ENCODE data around the gene ECSIT.
"Not testable (repeated sequence)": the region's sequence is repeated elsewhere in the genome, so short reads cannot be mapped to it uniquely, and the experiment has no call there.

The ECSIT gene

DNA sequence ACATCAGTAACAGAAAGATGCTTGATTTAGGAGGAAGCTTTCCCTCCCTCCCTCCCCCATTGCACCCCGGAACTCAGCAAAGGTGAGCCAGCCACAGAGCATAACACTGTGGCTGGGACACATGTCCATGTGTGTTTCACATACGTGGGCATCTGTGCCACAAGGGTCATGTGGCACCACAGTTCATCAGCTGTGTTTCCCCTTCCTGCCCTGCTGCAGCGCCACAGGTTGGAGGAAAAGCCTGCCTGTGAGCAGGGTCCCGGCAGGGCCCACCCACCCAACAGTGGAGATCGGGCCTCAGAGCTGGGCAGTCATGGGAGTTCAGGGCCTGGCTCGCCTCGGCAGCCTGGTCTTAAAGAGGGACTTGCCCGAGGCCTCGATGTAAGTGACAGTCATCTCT, 45.8 kb upstream of the ECSIT start:
- no peak for ATAC-seq
- TF ChIP-seq CSDC2 (CRISPR knock-in tag; IDR thresholded peaks at IDR 0.05) (no peak), BACH2 (CRISPR knock-in tag; IDR thresholded peaks at IDR 0.05; ENCODE audit: borderline replicate concordance) (no peak), RARB (CRISPR knock-in tag; IDR thresholded peaks at IDR 0.05) (no peak), PPARA (CRISPR knock-in tag; IDR thresholded peaks at IDR 0.05; ENCODE audit: borderline replicate concordance) (no peak), ZNF565 (CRISPR knock-in tag; conservative IDR thresholded peaks at IDR 0.05; ENCODE audit: low read depth) (no peak), ARNTL (CRISPR knock-in tag; IDR thresholded peaks at IDR 0.05; ENCODE audit: borderline replicate concordance, low read depth) (no peak), TCF4 (CRISPR knock-in tag; IDR thresholded peaks at IDR 0.05; ENCODE audit: borderline replicate concordance) (no peak), GLIS3 (CRISPR knock-in tag; IDR thresholded peaks at IDR 0.05) (no peak)
- TF ChIP-seq, protein P1, sequence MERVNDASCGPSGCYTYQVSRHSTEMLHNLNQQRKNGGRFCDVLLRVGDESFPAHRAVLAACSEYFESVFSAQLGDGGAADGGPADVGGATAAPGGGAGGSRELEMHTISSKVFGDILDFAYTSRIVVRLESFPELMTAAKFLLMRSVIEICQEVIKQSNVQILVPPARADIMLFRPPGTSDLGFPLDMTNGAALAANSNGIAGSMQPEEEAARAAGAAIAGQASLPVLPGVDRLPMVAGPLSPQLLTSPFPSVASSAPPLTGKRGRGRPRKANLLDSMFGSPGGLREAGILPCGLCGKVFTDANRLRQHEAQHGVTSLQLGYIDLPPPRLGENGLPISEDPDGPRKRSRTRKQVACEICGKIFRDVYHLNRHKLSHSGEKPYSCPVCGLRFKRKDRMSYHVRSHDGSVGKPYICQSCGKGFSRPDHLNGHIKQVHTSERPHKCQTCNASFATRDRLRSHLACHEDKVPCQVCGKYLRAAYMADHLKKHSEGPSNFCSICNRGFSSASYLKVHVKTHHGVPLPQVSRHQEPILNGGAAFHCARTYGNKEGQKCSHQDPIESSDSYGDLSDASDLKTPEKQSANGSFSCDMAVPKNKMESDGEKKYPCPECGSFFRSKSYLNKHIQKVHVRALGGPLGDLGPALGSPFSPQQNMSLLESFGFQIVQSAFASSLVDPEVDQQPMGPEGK (CRISPR knock-in tag; IDR thresholded peaks at IDR 0.05; ENCODE audit: borderline replicate concordance) = no peak

DNA sequence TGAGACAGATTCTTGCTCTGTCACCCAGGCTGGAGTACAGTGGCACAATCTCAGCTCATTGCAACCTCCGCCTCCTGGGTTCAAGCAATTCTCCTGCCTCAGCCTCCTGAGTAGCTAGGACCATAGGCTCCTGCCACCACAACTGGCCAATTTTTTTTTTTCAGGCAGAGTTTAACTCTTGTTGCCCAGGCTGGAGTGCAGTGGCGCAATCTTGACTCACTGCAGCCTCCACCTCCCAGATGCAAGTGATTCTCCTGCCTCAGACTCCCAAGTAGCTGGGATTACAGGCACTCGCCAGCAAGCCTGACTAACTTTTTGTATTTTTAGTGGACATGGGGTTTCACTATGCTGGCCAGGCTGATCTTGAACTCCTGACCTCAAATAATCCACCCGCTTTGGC, 44.8 kb upstream of the ECSIT start:
- ATAC-seq = not testable (repeated sequence)

DNA sequence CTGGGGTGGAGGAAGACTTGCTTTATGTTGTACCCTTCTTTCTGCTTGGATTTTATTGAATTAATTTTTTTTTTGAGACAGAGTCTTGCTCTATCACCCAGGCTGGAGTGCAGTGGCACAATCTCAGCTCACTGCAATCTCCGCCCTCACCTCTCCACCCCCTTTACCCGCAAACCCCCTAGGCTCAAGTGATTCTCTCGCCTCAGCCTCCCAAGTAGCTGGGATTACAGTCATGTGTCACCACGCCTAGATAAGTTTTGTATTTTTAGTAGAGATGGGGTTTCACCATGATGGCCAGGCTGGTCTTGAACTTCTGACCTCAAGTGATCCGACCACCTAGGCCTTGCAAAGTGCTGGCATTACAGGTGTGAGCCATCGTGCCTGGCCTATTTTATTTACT, 44.4 kb upstream of the ECSIT start:
- ATAC-seq = not testable (repeated sequence)

DNA sequence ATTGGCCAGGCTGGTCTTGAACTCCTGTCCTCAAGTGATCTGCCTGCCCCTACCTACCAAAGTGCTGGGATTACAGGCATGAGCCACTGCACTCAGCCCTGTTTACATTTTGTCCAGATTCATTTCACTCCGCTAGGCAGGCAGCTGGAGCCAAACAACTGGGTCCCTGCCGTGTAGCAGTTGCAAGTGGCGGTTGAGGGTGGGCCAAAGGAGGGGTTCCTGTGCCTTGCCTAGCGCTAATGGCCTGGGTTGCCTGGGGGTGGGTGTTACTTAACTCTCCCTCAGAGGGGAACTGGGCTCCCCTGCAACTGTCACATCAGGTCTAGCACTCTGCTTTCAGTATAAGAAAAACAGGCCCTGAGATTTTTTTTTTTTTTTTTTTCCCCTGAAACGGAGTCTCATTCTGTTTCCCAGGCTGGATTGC, 41.1 kb upstream of the ECSIT start:
- no peak for TF ChIP-seq ZFP3 (CRISPR knock-in tag; IDR thresholded peaks at IDR 0.05)
- no peak for TF ChIP-seq ZC3H10 (CRISPR knock-in tag; IDR thresholded peaks at IDR 0.05)
- TF ChIP-seq SNAI2 (CRISPR knock-in tag; IDR thresholded peaks at IDR 0.05) = no peak
- TF ChIP-seq, protein P1 (CRISPR knock-in tag; IDR thresholded peaks at IDR 0.05; ENCODE audit: borderline replicate concordance) = no peak
- TF ChIP-seq ZNF70 (CRISPR knock-in tag; IDR thresholded peaks at IDR 0.05) = no peak
- TF ChIP-seq OSR1 (CRISPR knock-in tag; IDR thresholded peaks at IDR 0.05) = no peak
- TF ChIP-seq, protein P2, sequence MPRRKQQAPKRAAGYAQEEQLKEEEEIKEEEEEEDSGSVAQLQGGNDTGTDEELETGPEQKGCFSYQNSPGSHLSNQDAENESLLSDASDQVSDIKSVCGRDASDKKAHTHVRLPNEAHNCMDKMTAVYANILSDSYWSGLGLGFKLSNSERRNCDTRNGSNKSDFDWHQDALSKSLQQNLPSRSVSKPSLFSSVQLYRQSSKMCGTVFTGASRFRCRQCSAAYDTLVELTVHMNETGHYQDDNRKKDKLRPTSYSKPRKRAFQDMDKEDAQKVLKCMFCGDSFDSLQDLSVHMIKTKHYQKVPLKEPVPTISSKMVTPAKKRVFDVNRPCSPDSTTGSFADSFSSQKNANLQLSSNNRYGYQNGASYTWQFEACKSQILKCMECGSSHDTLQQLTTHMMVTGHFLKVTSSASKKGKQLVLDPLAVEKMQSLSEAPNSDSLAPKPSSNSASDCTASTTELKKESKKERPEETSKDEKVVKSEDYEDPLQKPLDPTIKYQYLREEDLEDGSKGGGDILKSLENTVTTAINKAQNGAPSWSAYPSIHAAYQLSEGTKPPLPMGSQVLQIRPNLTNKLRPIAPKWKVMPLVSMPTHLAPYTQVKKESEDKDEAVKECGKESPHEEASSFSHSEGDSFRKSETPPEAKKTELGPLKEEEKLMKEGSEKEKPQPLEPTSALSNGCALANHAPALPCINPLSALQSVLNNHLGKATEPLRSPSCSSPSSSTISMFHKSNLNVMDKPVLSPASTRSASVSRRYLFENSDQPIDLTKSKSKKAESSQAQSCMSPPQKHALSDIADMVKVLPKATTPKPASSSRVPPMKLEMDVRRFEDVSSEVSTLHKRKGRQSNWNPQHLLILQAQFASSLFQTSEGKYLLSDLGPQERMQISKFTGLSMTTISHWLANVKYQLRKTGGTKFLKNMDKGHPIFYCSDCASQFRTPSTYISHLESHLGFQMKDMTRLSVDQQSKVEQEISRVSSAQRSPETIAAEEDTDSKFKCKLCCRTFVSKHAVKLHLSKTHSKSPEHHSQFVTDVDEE (CRISPR knock-in tag; IDR thresholded peaks at IDR 0.05) = no peak
- no peak for TF ChIP-seq GLIS3 (CRISPR knock-in tag; IDR thresholded peaks at IDR 0.05)
- no peak for TF ChIP-seq ISL1 (CRISPR knock-in tag; IDR thresholded peaks at IDR 0.05)
- TF ChIP-seq, protein P3, sequence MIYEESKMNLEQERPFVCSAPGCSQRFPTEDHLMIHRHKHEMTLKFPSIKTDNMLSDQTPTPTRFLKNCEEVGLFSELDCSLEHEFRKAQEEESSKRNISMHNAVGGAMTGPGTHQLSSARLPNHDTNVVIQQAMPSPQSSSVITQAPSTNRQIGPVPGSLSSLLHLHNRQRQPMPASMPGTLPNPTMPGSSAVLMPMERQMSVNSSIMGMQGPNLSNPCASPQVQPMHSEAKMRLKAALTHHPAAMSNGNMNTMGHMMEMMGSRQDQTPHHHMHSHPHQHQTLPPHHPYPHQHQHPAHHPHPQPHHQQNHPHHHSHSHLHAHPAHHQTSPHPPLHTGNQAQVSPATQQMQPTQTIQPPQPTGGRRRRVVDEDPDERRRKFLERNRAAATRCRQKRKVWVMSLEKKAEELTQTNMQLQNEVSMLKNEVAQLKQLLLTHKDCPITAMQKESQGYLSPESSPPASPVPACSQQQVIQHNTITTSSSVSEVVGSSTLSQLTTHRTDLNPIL (CRISPR knock-in tag; IDR thresholded peaks at IDR 0.05; ENCODE audit: low read depth) = no peak
- TF ChIP-seq ZNF8 (CRISPR knock-in tag; IDR thresholded peaks at IDR 0.05) = no peak
- TF ChIP-seq ZFP30 (CRISPR knock-in tag; IDR thresholded peaks at IDR 0.05) = no peak
- no peak for TF ChIP-seq TCF4 (CRISPR knock-in tag; IDR thresholded peaks at IDR 0.05; ENCODE audit: borderline replicate concordance)
- TF ChIP-seq RARB (CRISPR knock-in tag; IDR thresholded peaks at IDR 0.05) = no peak
- no peak for TF ChIP-seq TOX (CRISPR knock-in tag; IDR thresholded peaks at IDR 0.05; ENCODE audit: borderline replicate concordance)
- TF ChIP-seq, protein P4, sequence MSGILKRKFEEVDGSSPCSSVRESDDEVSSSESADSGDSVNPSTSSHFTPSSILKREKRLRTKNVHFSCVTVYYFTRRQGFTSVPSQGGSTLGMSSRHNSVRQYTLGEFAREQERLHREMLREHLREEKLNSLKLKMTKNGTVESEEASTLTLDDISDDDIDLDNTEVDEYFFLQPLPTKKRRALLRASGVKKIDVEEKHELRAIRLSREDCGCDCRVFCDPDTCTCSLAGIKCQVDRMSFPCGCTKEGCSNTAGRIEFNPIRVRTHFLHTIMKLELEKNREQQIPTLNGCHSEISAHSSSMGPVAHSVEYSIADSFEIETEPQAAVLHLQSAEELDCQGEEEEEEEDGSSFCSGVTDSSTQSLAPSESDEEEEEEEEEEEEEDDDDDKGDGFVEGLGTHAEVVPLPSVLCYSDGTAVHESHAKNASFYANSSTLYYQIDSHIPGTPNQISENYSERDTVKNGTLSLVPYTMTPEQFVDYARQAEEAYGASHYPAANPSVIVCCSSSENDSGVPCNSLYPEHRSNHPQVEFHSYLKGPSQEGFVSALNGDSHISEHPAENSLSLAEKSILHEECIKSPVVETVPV (CRISPR knock-in tag; IDR thresholded peaks at IDR 0.05) = no peak
- no peak for TF ChIP-seq BACH2 (CRISPR knock-in tag; IDR thresholded peaks at IDR 0.05; ENCODE audit: borderline replicate concordance)
- no peak for TF ChIP-seq CSDC2 (CRISPR knock-in tag; IDR thresholded peaks at IDR 0.05)
- no peak for ATAC-seq

Measured in SK-N-SH treated with all-trans-retinoic acid at 6 μM for 48 hours (cell line).